Adrenal gland (tissue), 5 donors: Measurements from ENCODE around the gene TNRC6B.

Source experiments
- POLR2A ChIP-seq, 2 donors: fragments of 450-650 bp; IDR thresholded peaks; one replicate each; pipeline ENCODE4 v1.6.1; 2017; ENCODE audit warnings: antibody characterized with exemption in 2 of 2, mild to moderate bottlenecking in 2 of 2, moderate library complexity in 1 of 2
- TF ChIP-seq, protein P1 (sequence below), 6 experiments: fragments of 450-650 bp in 4 of 6; fragments of 200-600 bp in 2 of 6; sonication (generic) in 1 of 6; IDR thresholded peaks; 1 replicate in 5 of 6; 2 replicates in 1 of 6; pipeline versions ENCODE4 v1.5.1 to v1.8.0; 2016 to 2021; ENCODE audit warnings: antibody characterized with exemption in 6 of 6, mild to moderate bottlenecking in 2 of 6, moderate library complexity in 1 of 6
- donor health status: DM: no; HTN: no; CAD: no.

DNA sequence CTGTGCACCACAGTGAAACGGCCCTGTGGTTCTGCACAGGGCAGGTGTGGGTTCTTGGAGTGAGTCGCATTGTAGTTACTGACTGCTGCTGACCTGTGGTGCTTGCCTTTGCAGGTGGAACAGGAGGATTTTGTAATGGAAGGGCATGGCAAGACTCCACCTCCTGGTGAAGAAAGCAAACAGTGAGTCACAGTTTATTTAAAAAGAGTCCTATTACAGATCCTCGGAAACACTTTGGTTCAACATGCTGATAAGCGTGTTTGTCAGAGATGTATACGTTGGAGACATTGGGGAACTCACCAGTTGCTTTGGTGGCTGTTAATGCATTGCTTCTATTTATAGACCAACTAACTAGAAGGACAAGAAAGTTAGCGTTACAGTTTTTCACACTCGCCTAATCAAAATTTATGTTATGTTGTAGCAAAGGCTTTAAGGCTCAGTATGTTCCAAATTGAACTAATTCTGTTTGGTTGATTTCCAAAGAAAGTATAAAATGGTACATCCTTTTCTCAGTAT lies 21.7 kb upstream of the TNRC6B start:
- TF ChIP-seq, protein P1, sequence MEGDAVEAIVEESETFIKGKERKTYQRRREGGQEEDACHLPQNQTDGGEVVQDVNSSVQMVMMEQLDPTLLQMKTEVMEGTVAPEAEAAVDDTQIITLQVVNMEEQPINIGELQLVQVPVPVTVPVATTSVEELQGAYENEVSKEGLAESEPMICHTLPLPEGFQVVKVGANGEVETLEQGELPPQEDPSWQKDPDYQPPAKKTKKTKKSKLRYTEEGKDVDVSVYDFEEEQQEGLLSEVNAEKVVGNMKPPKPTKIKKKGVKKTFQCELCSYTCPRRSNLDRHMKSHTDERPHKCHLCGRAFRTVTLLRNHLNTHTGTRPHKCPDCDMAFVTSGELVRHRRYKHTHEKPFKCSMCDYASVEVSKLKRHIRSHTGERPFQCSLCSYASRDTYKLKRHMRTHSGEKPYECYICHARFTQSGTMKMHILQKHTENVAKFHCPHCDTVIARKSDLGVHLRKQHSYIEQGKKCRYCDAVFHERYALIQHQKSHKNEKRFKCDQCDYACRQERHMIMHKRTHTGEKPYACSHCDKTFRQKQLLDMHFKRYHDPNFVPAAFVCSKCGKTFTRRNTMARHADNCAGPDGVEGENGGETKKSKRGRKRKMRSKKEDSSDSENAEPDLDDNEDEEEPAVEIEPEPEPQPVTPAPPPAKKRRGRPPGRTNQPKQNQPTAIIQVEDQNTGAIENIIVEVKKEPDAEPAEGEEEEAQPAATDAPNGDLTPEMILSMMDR (IDR thresholded peaks at IDR 0.05), result peak in 4 of 6 experiments; percentile 29 to 41 (median 30)
- TF ChIP-seq POLR2A (IDR thresholded peaks at IDR 0.05), result no peak
